Activated naive CD8-positive, alpha-beta T cell treated with anti-CD3 and anti-CD28 coated beads for 36 hours (primary cell): ENCODE data around the gene ARHGAP15. TPM values are rescaled to one million over a fixed set of nuclear protein-coding genes. Genes with fewer than 3 reads are reported as not detected.

ENCODE experiments used
- DNase-seq: peaks from one replicate; pipeline ENCODE4 v3.0.0; 2021
- H3K27ac Mint-ChIP-seq: one replicate; pipeline ENCODE4 v1.8.0; 2022; ENCODE audit warnings: mild to moderate bottlenecking, moderate library complexity, mixed read lengths
- H3K27me3 Mint-ChIP-seq: one replicate; pipeline ENCODE4 v1.8.0; 2022; ENCODE audit warnings: mild to moderate bottlenecking, mixed read lengths
- H3K36me3 Mint-ChIP-seq: one replicate; pipeline ENCODE4 v1.8.0; 2021; ENCODE audit warnings: mild to moderate bottlenecking, mixed read lengths
- H3K4me1 Mint-ChIP-seq: one replicate; pipeline ENCODE4 v1.8.0; 2021; ENCODE audit warnings: mixed read lengths
- H3K4me3 Mint-ChIP-seq: one replicate; pipeline ENCODE4 v1.8.0; 2022; ENCODE audit warnings: mild to moderate bottlenecking, moderate library complexity, mixed read lengths
- H3K9me3 Mint-ChIP-seq: one replicate; pipeline ENCODE4 v1.8.0; 2022; ENCODE audit warnings: mixed read lengths
- total RNA-seq, 2 experiments: library from RNA; stranded (reverse); gene quantifications; one replicate each; pipeline ENCODE4 v1.2.3, GENCODE V29; 2021

The ARHGAP15 gene
- total RNA-seq, 2 experiments from 2014 or later, result 45.2 to 47.0 TPM

DNA sequence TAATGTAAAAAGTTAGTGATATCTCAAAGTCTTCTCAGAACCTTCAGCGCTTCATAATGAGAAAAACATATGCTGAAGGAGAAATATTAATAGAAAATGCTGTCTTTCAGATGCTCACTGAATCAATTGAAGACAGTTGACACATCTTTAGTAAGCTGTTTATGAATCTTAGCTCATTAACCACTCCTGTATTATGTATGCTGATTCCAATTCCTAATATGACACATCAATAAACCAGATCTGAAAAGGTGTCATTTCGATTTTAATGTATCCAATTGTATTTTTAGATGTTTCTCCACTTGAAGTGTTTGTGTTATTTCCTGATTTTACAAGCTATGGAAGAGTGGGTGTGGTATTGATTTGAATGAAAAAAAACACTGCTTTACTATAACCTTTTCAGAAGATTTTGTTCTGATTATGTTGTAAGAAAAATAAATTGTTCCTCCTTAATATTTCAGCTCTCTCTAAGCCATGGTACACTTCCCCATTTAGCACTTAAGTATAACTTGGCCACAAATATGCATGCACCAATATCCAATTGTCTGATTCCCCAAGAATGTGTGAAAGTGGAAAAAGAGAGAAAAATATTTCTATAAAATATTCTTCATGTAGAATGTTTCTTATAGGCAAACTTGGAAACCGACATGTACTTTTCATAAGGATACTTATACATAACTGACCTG is 569.8 kb downstream of the ARHGAP15 start:
- H3K9me3 Mint-ChIP-seq, result peaks cover 5% of the 10 kb centered on the region
- no peaks in the 10 kb centered on the region for H3K27me3 Mint-ChIP-seq
- peaks cover 20% of the 10 kb centered on the region for H3K36me3 Mint-ChIP-seq
- no peak overlapping the region for H3K27ac Mint-ChIP-seq
- no peak overlapping the region for H3K4me3 Mint-ChIP-seq
- no peak for DNase-seq
- H3K4me1 Mint-ChIP-seq, result peaks cover 10% of the 10 kb centered on the region

DNA sequence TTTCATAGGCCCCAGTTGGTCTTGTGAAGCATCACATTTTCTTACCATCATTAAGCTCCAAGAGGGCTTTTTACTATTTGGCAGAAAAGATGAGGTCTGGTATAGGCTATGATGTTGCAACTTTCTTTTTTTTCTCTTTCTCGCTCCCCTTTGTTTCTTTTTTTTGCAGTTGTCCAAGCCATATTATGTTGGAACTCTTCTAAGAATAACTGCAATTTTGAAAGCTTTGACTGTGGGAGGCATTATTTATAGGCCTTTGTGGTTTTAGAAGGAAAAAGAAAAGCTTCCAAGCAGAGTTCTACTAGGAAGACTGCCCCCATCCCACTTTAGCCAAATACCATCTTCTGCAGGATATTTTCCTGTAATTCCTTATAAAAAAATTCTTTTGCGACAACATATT is 571.6 kb downstream of the ARHGAP15 start:
- DNase-seq, result no peak
- no peak overlapping the region for H3K27ac Mint-ChIP-seq
- peaks cover 5% of the 10 kb centered on the region for H3K9me3 Mint-ChIP-seq
- H3K4me3 Mint-ChIP-seq, result no peak overlapping the region
- no peaks in the 10 kb centered on the region for H3K27me3 Mint-ChIP-seq
- H3K36me3 Mint-ChIP-seq, result peaks cover 33% of the 10 kb centered on the region
- peaks cover 10% of the 10 kb centered on the region for H3K4me1 Mint-ChIP-seq

DNA sequence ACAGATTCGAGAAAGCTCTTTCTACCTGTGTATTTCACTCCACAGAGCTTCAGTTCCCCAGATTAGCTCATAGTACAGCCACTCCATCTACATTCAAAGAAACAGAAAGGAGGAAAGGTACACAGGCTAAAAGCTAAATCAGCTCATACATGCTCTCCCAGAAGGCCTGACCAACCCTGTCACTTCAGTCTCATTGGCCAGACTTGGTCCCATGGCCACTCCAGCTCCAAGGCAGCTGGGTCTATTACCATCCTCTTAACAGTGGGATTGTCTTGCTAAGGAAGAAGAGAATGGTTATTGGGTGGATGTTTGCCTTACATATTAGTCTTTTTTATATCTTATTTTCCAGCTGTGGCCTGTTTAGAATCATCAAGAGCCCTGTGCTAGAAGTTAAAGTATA is 572.6 kb downstream of the ARHGAP15 start:
- peaks cover 10% of the 10 kb centered on the region for H3K4me1 Mint-ChIP-seq
- H3K27me3 Mint-ChIP-seq, result no peaks in the 10 kb centered on the region
- no peak overlapping the region for H3K27ac Mint-ChIP-seq
- no peak overlapping the region for H3K4me3 Mint-ChIP-seq
- DNase-seq, result no peak
- peaks cover 5% of the 10 kb centered on the region for H3K9me3 Mint-ChIP-seq
- peaks cover 39% of the 10 kb centered on the region for H3K36me3 Mint-ChIP-seq

DNA sequence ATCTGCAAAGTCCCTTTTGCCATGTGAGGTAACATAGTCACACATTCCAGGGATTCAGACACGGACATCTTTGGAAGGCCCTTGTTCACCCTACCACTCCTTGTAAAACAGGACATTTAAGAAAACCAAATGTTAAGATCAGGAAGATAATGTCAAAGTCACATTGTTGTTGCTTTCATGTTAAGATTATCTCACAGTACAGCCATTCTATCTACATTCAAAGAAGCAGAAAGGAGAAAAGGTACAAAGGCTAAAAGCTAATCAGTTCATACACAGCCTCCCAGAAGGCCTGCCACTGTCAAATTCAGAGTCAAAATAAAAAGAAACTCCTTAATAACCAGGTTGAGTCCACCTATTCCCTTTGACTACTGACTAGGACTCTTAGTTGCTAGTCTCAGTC is 573.7 kb downstream of the ARHGAP15 start:
- no peaks in the 10 kb centered on the region for H3K27me3 Mint-ChIP-seq
- no peak for DNase-seq
- peaks cover 50% of the 10 kb centered on the region for H3K36me3 Mint-ChIP-seq
- H3K4me1 Mint-ChIP-seq, result peaks cover 10% of the 10 kb centered on the region
- no peak overlapping the region for H3K27ac Mint-ChIP-seq
- no peak overlapping the region for H3K4me3 Mint-ChIP-seq
- H3K9me3 Mint-ChIP-seq, result peaks cover 12% of the 10 kb centered on the region

DNA sequence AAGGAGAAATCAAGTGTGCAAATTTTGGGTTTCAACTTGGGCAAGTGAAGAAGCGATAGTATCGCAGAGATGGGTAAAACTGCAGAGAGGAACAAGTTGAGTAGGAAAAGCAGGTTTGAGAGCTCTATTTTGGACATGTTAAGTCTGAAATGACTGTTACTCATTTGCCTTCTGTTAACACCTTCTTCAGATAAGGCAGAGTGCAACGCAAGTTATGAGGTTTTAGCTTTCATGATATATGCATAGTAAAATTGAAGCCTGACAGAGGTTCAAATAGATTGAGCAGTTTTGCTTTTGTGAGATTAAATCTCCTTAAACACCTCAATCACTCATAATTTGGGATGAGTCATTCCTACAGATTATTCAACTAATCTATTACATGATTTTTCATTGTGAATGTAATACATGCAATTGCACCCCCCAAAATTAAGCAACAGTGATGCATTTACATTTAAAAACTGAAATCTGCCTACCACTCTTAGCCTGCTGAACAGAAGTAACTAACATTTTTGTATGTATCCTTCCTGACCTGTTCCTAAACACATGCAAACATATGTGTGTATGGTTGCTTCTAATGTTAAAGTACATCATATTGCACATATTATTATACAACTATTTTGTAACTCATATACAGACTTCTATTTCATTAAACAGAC is 575.4 kb downstream of the ARHGAP15 start:
- H3K4me1 Mint-ChIP-seq, result no peaks in the 10 kb centered on the region
- peaks cover 12% of the 10 kb centered on the region for H3K9me3 Mint-ChIP-seq
- peaks cover 57% of the 10 kb centered on the region for H3K36me3 Mint-ChIP-seq
- no peak overlapping the region for H3K4me3 Mint-ChIP-seq
- no peak overlapping the region for H3K27ac Mint-ChIP-seq
- H3K27me3 Mint-ChIP-seq, result no peaks in the 10 kb centered on the region
- no peak for DNase-seq

DNA sequence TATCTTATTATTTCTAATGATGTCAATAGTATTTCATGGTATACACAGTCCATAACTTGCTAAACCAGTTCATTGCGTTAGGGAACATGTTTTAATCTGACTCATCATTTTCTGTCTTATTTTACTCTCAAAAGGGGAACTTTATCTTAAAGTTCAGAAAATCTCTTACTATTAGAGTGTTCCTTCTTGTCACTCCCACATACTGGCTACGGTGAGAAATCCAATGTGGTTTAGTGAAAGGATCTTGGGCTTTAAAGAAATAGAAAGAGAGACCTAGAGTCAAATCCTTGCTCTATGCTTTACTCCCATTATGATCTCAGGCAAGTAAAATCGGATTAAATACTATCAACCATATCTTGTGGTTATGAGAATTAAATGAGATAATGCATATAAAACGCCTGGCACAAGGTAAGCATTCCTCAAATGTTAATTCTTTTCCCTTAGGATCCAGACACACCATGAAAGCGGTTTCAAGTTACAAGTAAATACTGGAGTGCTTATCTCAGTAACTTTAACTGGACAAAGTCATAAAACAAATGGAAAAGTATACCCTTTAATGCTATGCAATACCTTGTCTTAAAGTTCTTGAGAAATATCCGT is 576.0 kb downstream of the ARHGAP15 start:
- Mint-ChIP-seq H3K9me3 (peaks cover 15% of the 10 kb centered on the region), H3K27ac (no peak overlapping the region), H3K36me3 (peaks cover 63% of the 10 kb centered on the region)

DNA sequence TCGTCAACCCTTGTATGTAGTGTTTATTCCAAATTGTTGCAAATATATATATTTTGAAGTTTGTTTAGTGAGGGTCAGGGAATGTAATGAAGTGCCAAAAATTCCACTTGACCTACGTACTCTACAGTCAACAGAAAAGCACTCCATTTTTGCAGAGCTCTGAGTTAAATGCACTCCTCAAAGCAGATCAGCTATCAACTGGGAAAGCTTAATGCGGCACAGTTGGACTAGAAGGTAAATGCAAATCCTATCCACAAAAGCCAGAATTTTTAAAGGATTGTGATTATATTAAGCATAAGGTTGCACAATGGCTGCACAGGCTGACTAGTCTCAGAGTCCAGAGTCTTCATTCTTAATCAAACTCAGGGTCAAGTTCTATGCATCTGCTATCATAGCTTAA is 577.1 kb downstream of the ARHGAP15 start:
- Mint-ChIP-seq H3K4me1 (no peaks in the 10 kb centered on the region), H3K27me3 (no peaks in the 10 kb centered on the region), H3K36me3 (peaks cover 74% of the 10 kb centered on the region), H3K4me3 (no peak overlapping the region), H3K27ac (no peak overlapping the region), H3K9me3 (peaks cover 20% of the 10 kb centered on the region)
- no peak for DNase-seq

More for the DNA sequence above, 576.0 kb downstream of the ARHGAP15 start:
- no peak overlapping the region for H3K4me3 Mint-ChIP-seq
- H3K4me1 Mint-ChIP-seq, result no peaks in the 10 kb centered on the region
- DNase-seq, result no peak
- no peaks in the 10 kb centered on the region for H3K27me3 Mint-ChIP-seq

DNA sequence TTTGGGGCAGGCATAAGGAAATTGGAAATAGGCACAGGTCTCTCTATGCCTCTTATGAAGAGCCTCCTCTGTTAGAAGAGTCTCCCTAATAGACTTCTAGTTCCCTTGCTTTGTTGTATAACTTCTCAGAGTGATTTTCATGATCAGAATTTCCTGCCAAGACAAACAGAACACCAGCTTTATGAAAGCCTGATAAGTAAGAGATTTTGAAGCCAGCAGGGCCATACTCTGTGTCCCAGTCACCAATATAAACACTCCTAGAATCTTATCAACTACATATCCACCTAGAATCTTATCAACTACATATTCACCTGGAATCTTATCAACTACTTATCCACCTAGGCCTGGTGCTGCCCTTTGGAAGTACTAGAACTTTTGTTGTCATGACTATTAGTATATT is 579.5 kb downstream of the ARHGAP15 start:
- Mint-ChIP-seq H3K27me3 (no peaks in the 10 kb centered on the region), H3K9me3 (peaks cover 25% of the 10 kb centered on the region), H3K4me3 (no peak overlapping the region), H3K4me1 (peaks cover 2% of the 10 kb centered on the region), H3K27ac (no peak overlapping the region), H3K36me3 (peaks cover 83% of the 10 kb centered on the region)
- no peak for DNase-seq

DNA sequence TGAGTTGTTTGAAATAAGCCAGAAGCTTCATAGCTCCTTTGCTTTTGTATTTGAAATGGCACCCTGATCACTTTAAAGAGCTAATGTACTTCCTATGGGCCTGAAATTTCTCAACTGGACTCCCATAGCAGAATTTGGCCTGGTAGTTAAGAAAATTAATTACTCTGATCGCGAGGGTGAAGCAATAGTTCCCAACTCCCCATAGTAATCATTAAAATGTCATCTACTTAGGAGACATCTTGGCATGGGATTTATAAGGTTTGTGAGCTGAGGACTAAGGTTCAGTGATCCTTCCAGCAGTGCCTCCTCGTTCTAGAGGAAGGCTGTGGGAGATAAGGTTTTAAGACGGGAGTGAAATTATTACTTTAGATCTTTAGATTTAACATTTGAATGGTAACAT is 581.0 kb downstream of the ARHGAP15 start:
- Mint-ChIP-seq H3K9me3 (peaks cover 28% of the 10 kb centered on the region), H3K36me3 (peaks cover 82% of the 10 kb centered on the region), H3K27me3 (no peaks in the 10 kb centered on the region), H3K4me1 (peaks cover 2% of the 10 kb centered on the region), H3K27ac (no peak overlapping the region), H3K4me3 (no peak overlapping the region)
- DNase-seq, result no peak

DNA sequence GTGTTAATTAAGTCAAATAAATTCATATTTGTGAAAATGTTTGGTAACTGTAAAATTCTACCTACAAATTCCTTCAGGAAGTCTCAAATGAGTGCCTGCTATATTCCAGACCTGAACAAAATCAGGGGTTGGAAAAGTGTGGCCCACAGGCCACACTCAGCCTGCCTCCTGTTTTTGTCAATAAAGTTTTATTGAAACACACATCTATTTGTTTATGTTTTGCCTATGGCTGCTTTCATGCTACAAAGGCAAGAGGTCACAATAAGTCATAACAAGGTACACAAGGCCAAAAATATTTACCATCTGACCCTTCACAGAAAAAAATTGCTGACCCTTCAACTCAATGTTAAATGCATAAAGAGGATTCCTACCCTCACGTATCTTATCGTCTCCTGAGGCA is 581.7 kb downstream of the ARHGAP15 start:
- no peak overlapping the region for H3K4me3 Mint-ChIP-seq
- no peak for DNase-seq
- peaks cover 28% of the 10 kb centered on the region for H3K9me3 Mint-ChIP-seq
- H3K4me1 Mint-ChIP-seq, result peaks cover 2% of the 10 kb centered on the region
- no peak overlapping the region for H3K27ac Mint-ChIP-seq
- no peaks in the 10 kb centered on the region for H3K27me3 Mint-ChIP-seq
- peaks cover 77% of the 10 kb centered on the region for H3K36me3 Mint-ChIP-seq

DNA sequence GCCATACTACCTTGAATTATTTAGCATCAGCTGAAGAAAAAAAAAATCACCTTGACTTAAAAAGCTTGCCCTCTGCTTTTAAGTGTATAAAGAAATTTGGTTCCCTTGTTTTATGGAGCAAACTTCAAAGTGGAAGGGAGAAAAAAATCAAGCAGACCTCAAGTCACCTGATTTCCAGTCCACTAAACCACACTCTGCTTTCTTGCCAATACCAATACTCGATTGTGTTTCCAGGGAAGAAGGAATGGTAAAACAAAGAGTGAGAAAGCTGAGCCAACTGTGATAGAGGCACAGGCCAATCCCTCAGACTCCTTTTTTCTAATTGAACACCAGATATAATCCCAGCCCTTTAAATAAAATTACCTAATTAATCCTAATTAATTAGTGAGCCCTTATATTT is 587.3 kb downstream of the ARHGAP15 start:
- Mint-ChIP-seq H3K4me3 (no peak overlapping the region), H3K9me3 (peaks cover 12% of the 10 kb centered on the region), H3K27ac (no peak overlapping the region), H3K36me3 (peaks cover 52% of the 10 kb centered on the region), H3K4me1 (peaks cover 4% of the 10 kb centered on the region), H3K27me3 (no peaks in the 10 kb centered on the region)
- no peak for DNase-seq

DNA sequence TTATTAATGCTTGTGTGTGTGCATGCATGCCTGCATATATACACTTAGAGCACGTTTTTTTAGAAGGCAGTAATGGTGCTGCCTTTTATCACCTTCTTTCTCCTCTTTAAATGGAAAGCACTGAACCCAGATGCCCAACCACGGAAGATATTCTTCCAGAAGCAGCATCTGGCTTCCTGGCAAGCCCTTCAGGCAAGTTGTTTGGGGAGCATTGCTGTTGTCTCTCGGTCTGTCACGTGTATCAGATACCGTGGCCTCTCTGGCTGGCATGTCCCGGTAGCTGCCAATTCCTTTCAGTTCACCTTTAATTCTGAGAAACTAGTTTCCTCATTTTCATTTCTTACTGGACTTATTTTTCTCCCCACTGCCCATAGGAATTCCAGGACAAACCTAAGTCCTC is 587.8 kb downstream of the ARHGAP15 start:
- H3K4me3 Mint-ChIP-seq, result no peak overlapping the region
- DNase-seq, result no peak
- H3K27ac Mint-ChIP-seq, result no peak overlapping the region
- H3K27me3 Mint-ChIP-seq, result no peaks in the 10 kb centered on the region
- H3K9me3 Mint-ChIP-seq, result peaks cover 8% of the 10 kb centered on the region
- peaks cover 4% of the 10 kb centered on the region for H3K4me1 Mint-ChIP-seq
- H3K36me3 Mint-ChIP-seq, result peaks cover 46% of the 10 kb centered on the region

DNA sequence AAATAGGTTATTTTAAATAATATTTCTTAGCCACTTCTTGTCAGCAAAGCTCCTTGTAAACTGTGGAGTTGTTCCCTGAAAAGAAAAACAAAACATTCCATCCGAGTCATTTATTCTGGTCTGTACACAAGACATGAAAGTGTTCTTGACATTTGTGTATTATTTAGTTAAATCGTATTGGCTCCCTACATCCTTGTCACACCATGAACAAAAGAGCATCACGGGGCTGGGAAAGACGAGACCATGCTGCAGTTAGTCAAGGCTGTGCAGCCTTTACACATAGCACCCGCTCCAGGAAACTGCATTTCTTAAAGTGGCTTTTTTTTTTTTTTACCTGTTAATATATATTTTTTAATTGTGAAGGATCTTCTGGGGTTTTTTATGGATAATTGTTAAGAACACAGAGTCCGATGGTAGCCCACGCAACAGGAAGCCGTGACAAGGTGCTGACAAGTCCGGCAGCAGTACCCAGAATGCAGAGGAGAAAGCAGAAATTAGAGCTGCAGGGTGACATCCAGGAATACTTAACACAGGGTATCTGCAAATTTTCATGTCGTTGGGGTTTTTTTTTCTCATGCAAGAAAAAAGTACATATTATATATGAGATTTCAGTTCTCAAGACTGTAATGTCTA is 588.4 kb downstream of the ARHGAP15 start:
- no peaks in the 10 kb centered on the region for H3K27me3 Mint-ChIP-seq
- peaks cover 40% of the 10 kb centered on the region for H3K36me3 Mint-ChIP-seq
- peaks cover 5% of the 10 kb centered on the region for H3K9me3 Mint-ChIP-seq
- H3K27ac Mint-ChIP-seq, result no peak overlapping the region
- peaks cover 4% of the 10 kb centered on the region for H3K4me1 Mint-ChIP-seq
- no peak for DNase-seq
- no peak overlapping the region for H3K4me3 Mint-ChIP-seq

DNA sequence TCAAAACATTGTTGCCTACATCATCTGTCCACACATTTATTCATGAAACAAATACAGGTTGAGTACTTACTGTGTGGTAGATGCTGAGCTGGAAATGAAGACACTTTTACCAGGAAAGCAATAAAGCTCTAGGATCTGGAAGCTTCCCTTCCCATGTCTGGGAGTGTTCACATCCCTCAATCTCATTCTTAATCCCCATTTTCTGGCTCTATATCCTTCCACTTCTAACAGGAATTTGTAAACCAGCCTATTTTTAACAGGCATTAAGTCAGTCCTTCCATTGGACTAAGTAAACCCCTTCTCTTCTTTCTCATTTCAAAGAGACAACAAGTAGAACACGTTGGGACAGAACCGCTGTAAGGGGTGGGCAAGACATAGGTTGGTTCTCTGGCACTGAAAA is 589.5 kb downstream of the ARHGAP15 start:
- H3K9me3 Mint-ChIP-seq, result peaks cover 2% of the 10 kb centered on the region
- no peak overlapping the region for H3K27ac Mint-ChIP-seq
- no peaks in the 10 kb centered on the region for H3K27me3 Mint-ChIP-seq
- H3K4me1 Mint-ChIP-seq, result peaks cover 2% of the 10 kb centered on the region
- DNase-seq, result no peak
- no peak overlapping the region for H3K4me3 Mint-ChIP-seq
- H3K36me3 Mint-ChIP-seq, result peaks cover 30% of the 10 kb centered on the region

DNA sequence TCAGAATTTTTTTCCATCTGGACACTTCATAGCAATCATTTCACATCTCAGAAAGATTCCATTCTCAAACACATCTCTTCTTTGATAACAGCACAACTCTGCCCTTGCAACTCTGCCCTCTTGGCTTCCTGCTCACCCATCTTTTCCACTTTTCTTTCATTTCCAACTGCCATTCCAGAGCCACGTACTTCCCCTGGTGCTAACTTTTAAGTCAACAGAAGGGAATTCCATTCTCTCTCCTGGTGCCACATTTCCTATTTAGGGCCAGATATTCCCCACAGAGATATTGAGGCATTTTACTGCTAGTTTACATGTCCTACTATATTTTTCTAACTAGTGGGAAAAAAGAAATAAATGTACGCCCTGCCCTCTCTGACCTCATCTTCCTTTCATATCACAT is 590.2 kb downstream of the ARHGAP15 start:
- peaks cover 2% of the 10 kb centered on the region for H3K4me1 Mint-ChIP-seq
- no peak overlapping the region for H3K4me3 Mint-ChIP-seq
- no peak for DNase-seq
- H3K27ac Mint-ChIP-seq, result no peak overlapping the region
- H3K9me3 Mint-ChIP-seq, result peaks cover 2% of the 10 kb centered on the region
- no peaks in the 10 kb centered on the region for H3K27me3 Mint-ChIP-seq
- peaks cover 28% of the 10 kb centered on the region for H3K36me3 Mint-ChIP-seq
